ENCODE results near the gene KCND2. TPM values are rescaled to one million over a fixed set of nuclear protein-coding genes. Genes with fewer than 3 reads are reported as not detected.

The KCND2 gene
- total and polyA plus RNA-seq, 2 of the 4 experiments (the other 2 are of a cell fraction): under 0.01 TPM; not detected in 1

GRCh38 chr7:120783721-120784120, 510.7 kb downstream of the KCND2 start:
- POLR2A ChIA-PET (ENCODE audit: unreplicated experiment): no interaction called here
- CTCF ChIA-PET: interaction anchor here (1.0 kb wide), 1 partner anchor 23 kb away, joined by 4 read pairs; no protein-coding TSS in a partner anchor

More at GRCh38 chr7:120783721-120784120, 510.7 kb downstream of the KCND2 start:
- no peak overlapping the region for H2BK20ac ChIP-seq (ENCODE audit: low read depth, low read length)
- no peaks in the 10 kb centered on the region for H3K79me1 ChIP-seq (ENCODE audit: low read depth in 1 of 2, low read length in 2 of 2)
- H3K36me3 ChIP-seq (ENCODE audit: control insufficient read depth, insufficient read depth, low read length): peaks cover 2% of the 10 kb centered on the region; the same call in 1 of the 2 replicates
- WGBS, 2 experiments (ENCODE audit: extremely low coverage in 2 of 2, insufficient read length in 1 of 2): no CpG with 5 or more reads among the region's 5 CpGs
- H3K4me3 ChIP-seq (ENCODE audit: insufficient read depth, low read depth, low read length): no peak overlapping the region
- no peak overlapping the region for H3K14ac ChIP-seq (replicated peaks; ENCODE audit: low read depth, low read length)
- dilution Hi-C loops (cut with HindIII; ENCODE audit: low sequenced_read_pairs, unreplicated experiment) (no loop called here), in situ Hi-C loops (cut with MboI; ENCODE audit: low sequenced_read_pairs) (no loop called here), intact Hi-C loops (cut with micrococcal nuclease) (no loop called here)
- no peak overlapping the region for H2BK15ac ChIP-seq (ENCODE audit: low read depth, low read length)
- BruUV-seq (replicated peaks): no TSS peak
- no peaks in the 10 kb centered on the region for H3K4me1 ChIP-seq (ENCODE audit: control insufficient read depth, insufficient read depth, low read length)
- no peak overlapping the region for H2BK5ac ChIP-seq (ENCODE audit: low read depth, low read length, poor library complexity, severe bottlenecking)
- no peak overlapping the region for H3K9ac ChIP-seq (ENCODE audit: low read depth, low read length)
- H2AFZ ChIP-seq (replicated peaks; ENCODE audit: low read length, poor library complexity): no peak overlapping the region
- H4K91ac ChIP-seq (ENCODE audit: insufficient read depth, low read depth, low read length): no peak overlapping the region
- DNase-seq: no peak
- no peak overlapping the region for H2AK9ac ChIP-seq (replicated peaks; ENCODE audit: low read depth, low read length, poor library complexity)
- no peaks in the 10 kb centered on the region for H4K20me1 ChIP-seq (ENCODE audit: insufficient read depth, low read length)
- no peak overlapping the region for H3K4me2 ChIP-seq (ENCODE audit: low read depth, low read length)
- no peak overlapping the region for H4K8ac ChIP-seq (ENCODE audit: low read depth in 2 of 2, low read length in 2 of 2)
- TF ChIP-seq USF2 (IDR thresholded peaks at IDR 0.05; ENCODE audit: low read depth, low read length) (no peak), RAD21 (IDR thresholded peaks at IDR 0.05; ENCODE audit: low read length) (no peak), ELK1 (IDR thresholded peaks at IDR 0.05; ENCODE audit: borderline replicate concordance, low read depth, low read length) (no peak), CTCF (conservative IDR thresholded peaks at IDR 0.05; ENCODE audit: low read depth, low read length) (no peak), RCOR1 (IDR thresholded peaks at IDR 0.05; ENCODE audit: insufficient replicate concordance, low read length) (no peak), FOS (IDR thresholded peaks at IDR 0.05; ENCODE audit: low read depth, low read length) (no peak), MAZ (IDR thresholded peaks at IDR 0.05; ENCODE audit: borderline replicate concordance, low read depth, low read length) (no peak), CHD1 (IDR thresholded peaks at IDR 0.05; ENCODE audit: low read depth, low read length) (no peak), BHLHE40 (IDR thresholded peaks at IDR 0.05; ENCODE audit: low read depth, low read length) (no peak), MAFK (IDR thresholded peaks at IDR 0.05; ENCODE audit: low read depth, low read length) (no peak), SMC3 (IDR thresholded peaks at IDR 0.05; ENCODE audit: low read depth, low read length) (no peak), POLR2A (IDR thresholded peaks at IDR 0.05; ENCODE audit: low read depth, low read length) (no peak), MXI1 (IDR thresholded peaks at IDR 0.05; ENCODE audit: borderline replicate concordance, low read depth, low read length) (no peak), RFX5 (IDR thresholded peaks at IDR 0.05; ENCODE audit: low read depth, low read length) (no peak), CEBPB (IDR thresholded peaks at IDR 0.05; ENCODE audit: low read depth, low read length) (no peak), NFE2L2 (IDR thresholded peaks at IDR 0.05; ENCODE audit: low read depth, low read length) (no peak)
- H3K18ac ChIP-seq (ENCODE audit: low read depth, low read length): no peak overlapping the region
- H3K4ac ChIP-seq (ENCODE audit: low read depth, low read length): no peak overlapping the region
- H3K56ac ChIP-seq (ENCODE audit: extremely low read depth, insufficient read depth, low read length): no peak overlapping the region
- H3K23ac ChIP-seq (ENCODE audit: low read depth, low read length): no peak overlapping the region
- H3K9me1 ChIP-seq (ENCODE audit: insufficient read depth, low read length): no peaks in the 10 kb centered on the region
- H2BK120ac ChIP-seq (ENCODE audit: low read depth, low read length): no peak overlapping the region
- no peak overlapping the region for H4K5ac ChIP-seq (ENCODE audit: low read depth, low read length)
- H3K9me3 ChIP-seq (ENCODE audit: control insufficient read depth, insufficient read depth, low read length): no peaks in the 10 kb centered on the region
- ATAC-seq (ENCODE audit: low read depth): no peak
- no peaks in the 10 kb centered on the region; the same call in 1 of the 2 replicates for H3K27me3 ChIP-seq (ENCODE audit: control insufficient read depth, insufficient read depth, low read length)
- H2AK5ac ChIP-seq (ENCODE audit: low read depth, low read length): no peak overlapping the region
- H3K27ac ChIP-seq (ENCODE audit: insufficient read depth, low read length): no peak overlapping the region
